ENCODE data around the gene NIT1.

Gene NIT1

GRCh38 chr1:161117759-161118581 is at the start of gene NIT1, which contains the start of gene PFDN2:
NIT1 (plus strand) TSS chr1:161118105; CDS start chr1:161118177, 72 bp downstream.
PFDN2 (minus strand) TSS chr1:161118037; CDS start chr1:161118026, 11 bp downstream.
- ATAC-seq = peak; percentile 57
- DNase-seq = peak; percentile 92

- DNase-seq (peak; percentile 88), ATAC-seq (peak; percentile 84)
Measured at GRCh38 chr1:161068306-161069234, 49.3 kb upstream of the NIT1 start.

- DNase-seq (peak; percentile 27), ATAC-seq (no peak)
Measured at GRCh38 chr1:161069241-161069640, 48.7 kb upstream of the NIT1 start.

- DNase-seq = peak; percentile 88
- ATAC-seq = peak; percentile 83
Measured at GRCh38 chr1:161069731-161070270, 48.1 kb upstream of the NIT1 start, which contains the start of gene ARHGAP30. ARHGAP30 (minus strand) TSS chr1:161069891; CDS start chr1:161069624, 267 bp downstream.

GRCh38 chr1:161070761-161071160 is 47.1 kb upstream of the NIT1 start:
- no peak for ATAC-seq
- DNase-seq = no peak

- ATAC-seq = no peak
- DNase-seq = peak; percentile 66
Measured at GRCh38 chr1:161071886-161072371, 46.0 kb upstream of the NIT1 start.

- no peak for DNase-seq
- no peak for ATAC-seq
Measured at GRCh38 chr1:161072751-161073449, 45.0 kb upstream of the NIT1 start.

- ATAC-seq (no peak), DNase-seq (no peak)
Measured at GRCh38 chr1:161073474-161074121, 44.3 kb upstream of the NIT1 start.

GRCh38 chr1:161074676-161075368 is 43.1 kb upstream of the NIT1 start:
- no peak for DNase-seq
- no peak for ATAC-seq

GRCh38 chr1:161076410-161076809 is 41.5 kb upstream of the NIT1 start:
- ATAC-seq (no peak), DNase-seq (no peak)

GRCh38 chr1:161077426-161077825 is 40.5 kb upstream of the NIT1 start:
- DNase-seq (no peak), ATAC-seq (no peak)

GRCh38 chr1:161079436-161080110 is 38.3 kb upstream of the NIT1 start:
- no peak for ATAC-seq
- DNase-seq = no peak

- ATAC-seq (peak; percentile 12), DNase-seq (no peak)
Measured at GRCh38 chr1:161080441-161081405, 37.2 kb upstream of the NIT1 start.

GRCh38 chr1:161081519-161081918 is 36.4 kb upstream of the NIT1 start:
- ATAC-seq = no peak
- no peak for DNase-seq

GRCh38 chr1:161082483-161082882 is 35.4 kb upstream of the NIT1 start:
- no peak for ATAC-seq
- no peak for DNase-seq

- DNase-seq (no peak), ATAC-seq (peak; percentile 37)
Measured at GRCh38 chr1:161082996-161083747, 34.7 kb upstream of the NIT1 start.

GRCh38 chr1:161083748-161084596 is 33.9 kb upstream of the NIT1 start:
- no peak for ATAC-seq
- no peak for DNase-seq

Measured in stimulated activated naive CD8-positive, alpha-beta T cell treated with anti-CD3 and anti-CD28 coated beads, Interleukin-15, Interleukin-2, amounts not matched to agents 100 U/mL and 50 U/mL, for 24 hours (primary cell).